Fibroblast of the conjunctiva (primary cell): Measurements from ENCODE around the gene SNX11.

Experiments used
- DNase-seq: peaks from one replicate; pipeline ENCODE4 v3.0.0-alpha.2; 2010; ENCODE audit warnings: low read depth

The SNX11 gene

GRCh38 chr17:48162306-48162934 lies 54.9 kb downstream of the SNX11 start:
- no peak for DNase-seq

GRCh38 chr17:48162946-48163506 lies 55.5 kb downstream of the SNX11 start:
- no peak for DNase-seq

- no peak for DNase-seq
These were observed 56.2 kb downstream of the SNX11 start for GRCh38 chr17:48163809-48164208.

GRCh38 chr17:48169926-48170325 lies 62.4 kb downstream of the SNX11 start:
- no peak for DNase-seq
